ENCODE measurements around the gene OXER1.

- TF ChIP-seq CTCF (IDR thresholded peaks at IDR 0.05) (no peak), POLR2A (IDR thresholded peaks at IDR 0.05) (no peak)
These were observed 2.4 kb downstream of the OXER1 start for GRCh38 chr2:42761554-42761953.
